ENCODE data around the gene GPHN.

GRCh38 chr14:66698503-66698902 lies 190.6 kb downstream of the GPHN start:
- no peak for TF ChIP-seq CTCF (IDR thresholded peaks at IDR 0.05)
- no peak for TF ChIP-seq POLR2A (IDR thresholded peaks at IDR 0.05)
